ENCODE measurements around the gene FAM193B.
"Not testable (repeated sequence)": the region's sequence is repeated elsewhere in the genome, so short reads cannot be mapped to it uniquely, and the experiment has no call there.

The FAM193B gene

GRCh38 chr5:177489119-177489716 lies 65.1 kb downstream of the FAM193B start:
- TF ChIP-seq FOXK2 (IDR thresholded peaks at IDR 0.05) (no peak), CTBP1 (IDR thresholded peaks at IDR 0.05; ENCODE audit: borderline replicate concordance) (no peak)
- TF ChIP-seq, protein P1, sequence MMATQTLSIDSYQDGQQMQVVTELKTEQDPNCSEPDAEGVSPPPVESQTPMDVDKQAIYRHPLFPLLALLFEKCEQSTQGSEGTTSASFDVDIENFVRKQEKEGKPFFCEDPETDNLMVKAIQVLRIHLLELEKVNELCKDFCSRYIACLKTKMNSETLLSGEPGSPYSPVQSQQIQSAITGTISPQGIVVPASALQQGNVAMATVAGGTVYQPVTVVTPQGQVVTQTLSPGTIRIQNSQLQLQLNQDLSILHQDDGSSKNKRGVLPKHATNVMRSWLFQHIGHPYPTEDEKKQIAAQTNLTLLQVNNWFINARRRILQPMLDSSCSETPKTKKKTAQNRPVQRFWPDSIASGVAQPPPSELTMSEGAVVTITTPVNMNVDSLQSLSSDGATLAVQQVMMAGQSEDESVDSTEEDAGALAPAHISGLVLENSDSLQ (IDR thresholded peaks at IDR 0.05), result no peak
- ChIA-PET CTCF (interaction anchor here (0.7 to 1.7 kb wide), 3 partner anchors 12 to 579 kb away, joined by 4 to 6 read pairs (median 4); no protein-coding TSS in a partner anchor), POLR2A (interaction anchor here (0.9 kb wide), 1 partner anchor 11 kb away, joined by 3 read pairs; no protein-coding TSS in a partner anchor)
- no peak for DNase-seq (ENCODE audit: extremely low spot score)

DNA sequence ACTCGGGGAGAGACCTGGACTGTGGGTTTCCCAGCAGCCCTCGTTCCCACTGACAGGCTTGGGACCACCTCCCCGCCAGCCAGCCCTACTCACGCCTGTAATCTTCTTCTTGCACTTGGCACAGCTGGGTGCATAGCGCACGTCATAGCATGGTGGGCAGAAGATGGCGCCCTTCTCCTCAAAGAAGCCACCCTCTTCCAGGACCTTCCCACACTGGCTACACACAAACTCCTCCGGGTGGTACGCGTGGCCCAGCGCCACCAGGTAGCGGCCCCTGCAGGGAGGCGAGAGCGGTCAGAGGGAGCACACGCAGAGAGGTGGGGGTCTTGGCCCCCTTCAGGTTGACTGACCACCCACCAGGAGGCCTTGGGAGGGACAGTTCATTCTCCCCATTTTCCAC lies 66.4 kb downstream of the FAM193B start:
- POLR2A ChIA-PET, result interaction anchor here (0.7 to 0.9 kb wide), 3 partner anchors 9 to 12 kb away, joined by 3 read pairs; no protein-coding TSS in a partner anchor
- CTCF ChIA-PET, result interaction anchor here (1.5 kb wide), 1 partner anchor 13 kb away, joined by 6 read pairs; no protein-coding TSS in a partner anchor
- TF ChIP-seq FOXA1 (IDR thresholded peaks at IDR 0.05), result no peak
- no peak for TF ChIP-seq TARDBP (IDR thresholded peaks at IDR 0.05)
- TF ChIP-seq CTBP1 (IDR thresholded peaks at IDR 0.05; ENCODE audit: borderline replicate concordance), result no peak
- TF ChIP-seq HDGF (IDR thresholded peaks at IDR 0.05; ENCODE audit: borderline replicate concordance), result no peak
- TF ChIP-seq ZNF384 (IDR thresholded peaks at IDR 0.05), result no peak
- no peak for TF ChIP-seq ELF4 (IDR thresholded peaks at IDR 0.05)
- TF ChIP-seq FOXK2 (IDR thresholded peaks at IDR 0.05), result no peak
- no peak for TF ChIP-seq LEF1 (IDR thresholded peaks at IDR 0.05; ENCODE audit: borderline replicate concordance)
- no peak for TF ChIP-seq FOXM1 (IDR thresholded peaks at IDR 0.05; ENCODE audit: borderline replicate concordance)
- no peak for DNase-seq (ENCODE audit: extremely low spot score)

- ChIA-PET CTCF (interaction anchor here (1.3 kb wide), 1 partner anchor 14 kb away, joined by 5 read pairs; no protein-coding TSS in a partner anchor), POLR2A (no interaction called here)
- TF ChIP-seq FOXM1 (IDR thresholded peaks at IDR 0.05; ENCODE audit: borderline replicate concordance) (no peak), L3MBTL2 (conservative IDR thresholded peaks at IDR 0.05) (no peak), NFRKB (IDR thresholded peaks at IDR 0.05) (no peak)
- no peak for DNase-seq (ENCODE audit: extremely low spot score)
These were observed 67.2 kb downstream of the FAM193B start for GRCh38 chr5:177487144-177487543.

GRCh38 chr5:177486256-177486655 lies 68.1 kb downstream of the FAM193B start:
- DNase-seq (ENCODE audit: extremely low spot score), result no peak
- TF ChIP-seq TARDBP (IDR thresholded peaks at IDR 0.05) (no peak), LEF1 (IDR thresholded peaks at IDR 0.05; ENCODE audit: borderline replicate concordance) (no peak), ZNF384 (IDR thresholded peaks at IDR 0.05) (no peak), ELF4 (IDR thresholded peaks at IDR 0.05) (no peak), BHLHE40 (IDR thresholded peaks at IDR 0.05; ENCODE audit: borderline replicate concordance) (no peak), SUZ12 (IDR thresholded peaks at IDR 0.05) (no peak), NFRKB (IDR thresholded peaks at IDR 0.05) (no peak), FOXM1 (IDR thresholded peaks at IDR 0.05; ENCODE audit: borderline replicate concordance) (no peak), HDGF (IDR thresholded peaks at IDR 0.05; ENCODE audit: borderline replicate concordance) (no peak), L3MBTL2 (conservative IDR thresholded peaks at IDR 0.05) (no peak), SP1 (IDR thresholded peaks at IDR 0.05) (no peak), ARNT (IDR thresholded peaks at IDR 0.05) (no peak)
- TF ChIP-seq, protein P1 (IDR thresholded peaks at IDR 0.05), result no peak
- POLR2A ChIA-PET, result no interaction called here
- CTCF ChIA-PET, result interaction anchor here (1.3 kb wide), 1 partner anchor 15 kb away, joined by 5 read pairs; no protein-coding TSS in a partner anchor

- DNase-seq (ENCODE audit: extremely low spot score); CTCF ChIA-PET: not testable (repeated sequence)
- POLR2A ChIA-PET, result interaction anchor here (1.1 kb wide), 1 partner anchor 10 kb away, joined by 3 read pairs; no protein-coding TSS in a partner anchor
These were observed 68.6 kb downstream of the FAM193B start for GRCh38 chr5:177485753-177486152.

DNA sequence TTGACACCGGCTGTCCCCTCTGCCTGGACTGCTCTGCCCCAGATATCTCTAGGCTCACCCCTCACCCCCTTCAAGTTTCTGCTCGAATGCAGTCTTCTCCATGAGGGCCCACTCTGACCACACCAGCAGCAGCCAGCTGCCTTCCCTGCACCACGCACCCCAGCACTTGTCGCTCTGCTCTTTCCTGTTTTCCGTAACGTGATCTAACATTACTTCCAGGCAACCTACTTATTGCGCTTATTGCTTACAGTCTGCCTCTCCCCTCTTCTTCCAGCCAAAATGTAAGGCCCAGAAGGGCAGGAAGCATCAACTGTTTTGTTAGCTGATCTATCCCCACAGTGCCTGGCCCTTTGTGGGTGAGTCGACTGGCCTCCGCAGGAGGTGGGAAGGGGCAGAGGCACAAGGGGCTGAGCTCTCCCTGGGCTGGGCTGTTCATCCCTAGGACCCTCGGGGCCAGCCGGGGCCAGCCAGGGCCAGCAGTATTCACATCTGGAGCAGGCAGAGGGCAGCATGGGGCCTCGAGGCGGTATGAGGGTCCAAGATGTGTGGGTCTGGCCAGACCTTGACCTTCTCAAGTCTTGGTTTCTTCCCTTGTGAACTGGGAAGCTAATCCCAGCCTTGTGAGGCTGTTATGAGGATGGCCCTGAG lies 69.3 kb downstream of the FAM193B start:
- ChIA-PET POLR2A (interaction anchor here (1.1 kb wide), 1 partner anchor 10 kb away, joined by 3 read pairs; no protein-coding TSS in a partner anchor), CTCF (no interaction called here)
- no peak for DNase-seq (ENCODE audit: extremely low spot score)
- TF ChIP-seq ELF4 (IDR thresholded peaks at IDR 0.05) (no peak), SUZ12 (IDR thresholded peaks at IDR 0.05) (no peak), FOXK2 (IDR thresholded peaks at IDR 0.05) (no peak), ARNT (IDR thresholded peaks at IDR 0.05) (no peak), HDGF (IDR thresholded peaks at IDR 0.05; ENCODE audit: borderline replicate concordance) (no peak), FOXA1 (IDR thresholded peaks at IDR 0.05) (no peak), SP1 (IDR thresholded peaks at IDR 0.05) (no peak)
- TF ChIP-seq, protein P1 (IDR thresholded peaks at IDR 0.05), result no peak

Data from HEK293T (cell line).